IMR-90 (cell line): ENCODE data around the gene TSPO. TPM values are rescaled to one million over a fixed set of nuclear protein-coding genes. Genes with fewer than 3 reads are reported as not detected.

Source experiments
- polyA plus RNA-seq, 3 experiments: library from polyadenylated mRNA; depleted of rRNA; stranded (reverse); fragments of >200 nt; gene quantifications; 2 replicates each; pipeline ENCODE4 v1.2.3, GENCODE V29; 2012; ENCODE audit warnings: low replicate concordance in 1 of 3
- total RNA-seq: library from RNA; depleted of rRNA; stranded (reverse); fragments of >200 nt; gene quantifications from 2 replicates; pipeline ENCODE4 v1.2.3, GENCODE V29; 2012
- TF ChIP-seq, protein P1 (sequence below): conservative IDR thresholded peaks from 2 replicates; pipeline ENCODE4 v1.5.1; 2012; ENCODE audit warnings: mild to moderate bottlenecking, low read depth, low read length, improper control_type of control experiment

The TSPO gene
- total and polyA plus RNA-seq, 2 of the 4 experiments (the other 2 are of a cell fraction): 115 to 297 TPM

DNA sequence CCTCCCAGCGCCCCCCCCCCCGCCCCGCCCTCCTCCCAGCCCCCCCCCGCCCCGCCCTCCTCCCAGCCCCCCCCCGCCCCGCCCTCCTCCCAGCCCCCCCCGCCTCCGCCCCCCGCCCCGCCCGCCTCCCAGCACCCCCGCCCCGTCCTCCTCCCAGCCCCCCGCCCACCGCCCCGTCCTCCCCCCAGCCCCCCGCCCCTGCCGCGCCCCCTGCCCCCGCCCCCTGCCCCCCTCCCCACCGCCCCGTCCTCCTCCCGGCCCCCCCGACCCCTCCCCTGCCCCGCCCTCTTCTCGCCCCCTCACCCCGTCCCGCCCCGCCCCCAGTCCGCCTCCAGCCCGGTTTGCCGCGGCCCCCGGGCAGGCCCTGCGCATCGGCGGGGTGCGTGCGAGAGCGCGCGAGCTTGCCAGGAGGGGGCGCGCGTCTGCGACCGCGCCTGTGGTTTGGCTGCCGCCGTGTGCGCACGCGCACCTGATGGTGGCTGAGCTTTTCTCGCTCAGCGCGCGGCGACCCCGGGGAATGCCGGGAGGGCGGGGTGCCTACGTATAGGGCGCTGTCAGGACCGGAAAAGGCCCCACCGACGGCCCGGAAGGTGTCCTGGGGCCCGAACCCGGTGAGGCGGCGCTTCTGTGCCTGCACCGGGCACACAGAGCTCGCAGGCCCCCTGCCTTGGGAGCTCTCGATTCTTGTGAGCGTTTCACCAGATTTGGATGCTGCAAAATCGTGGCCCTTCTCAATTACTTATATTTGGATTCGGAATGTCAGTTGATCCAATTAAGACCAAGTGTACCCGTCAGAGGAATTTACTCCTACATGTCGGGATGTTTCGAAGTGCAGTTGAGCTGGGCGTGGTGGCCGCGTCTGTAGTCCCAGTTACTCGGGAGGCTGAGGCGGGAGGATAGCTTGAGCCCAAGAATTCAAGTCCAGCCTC lies 36.1 kb downstream of the TSPO start (continued):
- TF ChIP-seq, protein P1, sequence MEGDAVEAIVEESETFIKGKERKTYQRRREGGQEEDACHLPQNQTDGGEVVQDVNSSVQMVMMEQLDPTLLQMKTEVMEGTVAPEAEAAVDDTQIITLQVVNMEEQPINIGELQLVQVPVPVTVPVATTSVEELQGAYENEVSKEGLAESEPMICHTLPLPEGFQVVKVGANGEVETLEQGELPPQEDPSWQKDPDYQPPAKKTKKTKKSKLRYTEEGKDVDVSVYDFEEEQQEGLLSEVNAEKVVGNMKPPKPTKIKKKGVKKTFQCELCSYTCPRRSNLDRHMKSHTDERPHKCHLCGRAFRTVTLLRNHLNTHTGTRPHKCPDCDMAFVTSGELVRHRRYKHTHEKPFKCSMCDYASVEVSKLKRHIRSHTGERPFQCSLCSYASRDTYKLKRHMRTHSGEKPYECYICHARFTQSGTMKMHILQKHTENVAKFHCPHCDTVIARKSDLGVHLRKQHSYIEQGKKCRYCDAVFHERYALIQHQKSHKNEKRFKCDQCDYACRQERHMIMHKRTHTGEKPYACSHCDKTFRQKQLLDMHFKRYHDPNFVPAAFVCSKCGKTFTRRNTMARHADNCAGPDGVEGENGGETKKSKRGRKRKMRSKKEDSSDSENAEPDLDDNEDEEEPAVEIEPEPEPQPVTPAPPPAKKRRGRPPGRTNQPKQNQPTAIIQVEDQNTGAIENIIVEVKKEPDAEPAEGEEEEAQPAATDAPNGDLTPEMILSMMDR: peak; percentile 91
